Mesendoderm (in vitro differentiated cells): Measurements from ENCODE around the gene FYN.

Source experiments
- DNase-seq: peaks from one replicate; pipeline ENCODE4 v3.0.0; 2013
- H2AK5ac ChIP-seq: 2 replicates; pipeline ENCODE4 v1.6.1; 2013; ENCODE audit warnings: low read length, inconsistent platforms
- H2BK120ac ChIP-seq: 2 replicates; pipeline ENCODE4 v1.6.1; 2013; ENCODE audit warnings: low read depth, mild to moderate bottlenecking, low read length, moderate library complexity, mixed read lengths
- H2BK15ac ChIP-seq: replicated peaks from 2 replicates; pipeline ENCODE4 v1.6.1; 2013; ENCODE audit warnings: low read depth, mild to moderate bottlenecking, moderate library complexity
- H2BK5ac ChIP-seq: 2 replicates; pipeline ENCODE4 v1.6.1; 2013; ENCODE audit warnings: low read length, inconsistent platforms
- H3K18ac ChIP-seq: 2 replicates; pipeline ENCODE4 v1.6.1; 2013; ENCODE audit warnings: mild to moderate bottlenecking, low read length, mixed read lengths
- H3K23ac ChIP-seq: one replicate; pipeline ENCODE4 v1.6.1; 2013; ENCODE audit warnings: low read length
- H3K27ac ChIP-seq: 2 replicates; pipeline ENCODE4 v1.5.1; 2013; ENCODE audit warnings: low read depth, mild to moderate bottlenecking, inconsistent platforms, low read length, moderate library complexity
- H3K27me3 ChIP-seq: 2 replicates; pipeline ENCODE4 v1.6.1; 2013; ENCODE audit warnings: low read length, control low read depth, mild to moderate bottlenecking, inconsistent platforms; ENCODE audit not compliant: insufficient read depth, poor library complexity
- H3K36me3 ChIP-seq: 2 replicates; pipeline ENCODE4 v1.6.1; 2013; ENCODE audit warnings: low read length, inconsistent platforms; ENCODE audit not compliant: control insufficient read depth, insufficient read depth
- H3K4ac ChIP-seq: one replicate; pipeline ENCODE4 v1.6.1; 2013; ENCODE audit warnings: low read depth, mild to moderate bottlenecking, low read length, moderate library complexity
- H3K4me1 ChIP-seq: 2 replicates; pipeline ENCODE4 v1.6.1; 2013; ENCODE audit warnings: low read depth, low read length, inconsistent platforms; ENCODE audit not compliant: control insufficient read depth
- H3K4me2 ChIP-seq: 2 replicates; pipeline ENCODE4 v1.6.1; 2013; ENCODE audit warnings: low read length
- H3K4me3 ChIP-seq: 2 replicates; pipeline ENCODE4 v1.5.1; 2013; ENCODE audit warnings: mild to moderate bottlenecking, low read length
- H3K56ac ChIP-seq: one replicate; pipeline ENCODE4 v1.6.1; 2013; ENCODE audit warnings: low read length
- H3K79me1 ChIP-seq: 2 replicates; pipeline ENCODE4 v1.6.1; 2013; ENCODE audit warnings: low read length, inconsistent platforms
- H3K79me2 ChIP-seq: 2 replicates; pipeline ENCODE4 v1.6.1; 2013; ENCODE audit warnings: mild to moderate bottlenecking, low read length; ENCODE audit not compliant: control insufficient read depth, insufficient read depth
- H3K9ac ChIP-seq: 2 replicates; pipeline ENCODE4 v1.6.1; 2013; ENCODE audit warnings: low read length, inconsistent platforms
- H4K5ac ChIP-seq: one replicate; pipeline ENCODE4 v1.6.1; 2013; ENCODE audit warnings: low read length
- H4K8ac ChIP-seq: one replicate; pipeline ENCODE4 v1.6.1; 2013; ENCODE audit warnings: low read depth, mild to moderate bottlenecking, control low read depth, low read length, moderate library complexity
- whole genome bisulfite sequencing: extraction: QIAGEN DNeasy Blood & Tissue Kit; methylation state at CpG from one replicate; pipeline ENCODE4 v1.1.7; 2013; ENCODE audit warnings: low lambda C conversion rate, missing lambda C conversion rate; ENCODE audit not compliant: insufficient coverage; ENCODE audit errors: extremely low coverage; 5-methylcytosine and 5-hydroxymethylcytosine counted together

FYN gene

GRCh38 chr6:111734068-111735061, 138.9 kb downstream of the FYN start:
- no peak overlapping the region for H3K9ac ChIP-seq
- H2BK15ac ChIP-seq, result no peak overlapping the region
- no peak overlapping the region for H3K4me3 ChIP-seq
- H3K27me3 ChIP-seq, result no peaks in the 10 kb centered on the region
- H2AK5ac ChIP-seq, result no peak overlapping the region
- H2BK5ac ChIP-seq, result no peak overlapping the region
- DNase-seq, result no peak
- no peaks in the 10 kb centered on the region for H3K36me3 ChIP-seq
- H3K79me2 ChIP-seq, result no peaks in the 10 kb centered on the region
- no peak overlapping the region for H3K27ac ChIP-seq
- no peak overlapping the region for H2BK120ac ChIP-seq
- H3K4me2 ChIP-seq, result no peak overlapping the region
- WGBS, result no CpG with 5 or more reads among the region's 4 CpGs
- peaks cover 9% of the 10 kb centered on the region for H3K4me1 ChIP-seq
- no peak overlapping the region for H4K8ac ChIP-seq
- no peak overlapping the region for H3K18ac ChIP-seq
- peaks cover 2% of the 10 kb centered on the region for H3K79me1 ChIP-seq
- no peak overlapping the region for H3K23ac ChIP-seq
- H4K5ac ChIP-seq, result no peak overlapping the region
- no peak overlapping the region for H3K4ac ChIP-seq
- H3K56ac ChIP-seq, result no peak overlapping the region

DNA sequence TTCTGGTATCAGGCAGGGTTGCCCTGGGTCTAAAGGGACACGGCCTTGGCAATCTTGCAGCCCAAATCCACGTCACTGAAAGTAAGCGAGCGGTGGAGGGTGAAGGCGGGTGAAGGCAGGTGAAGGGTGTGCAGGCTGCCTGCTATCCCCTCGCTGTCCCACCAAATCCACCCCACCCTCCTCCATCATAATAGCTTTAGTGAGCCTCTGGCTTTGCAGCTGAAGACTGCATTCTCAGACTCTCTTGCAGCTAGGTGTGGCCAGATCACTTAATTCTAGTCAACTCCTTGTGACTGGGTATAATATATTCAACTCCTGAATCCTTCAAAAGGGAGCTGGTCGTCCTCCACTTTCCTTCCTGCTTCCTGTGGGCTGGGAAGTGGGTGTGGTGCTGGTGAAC, 140.9 kb downstream of the FYN start:
- H2BK5ac ChIP-seq, result no peak overlapping the region
- H3K36me3 ChIP-seq, result no peaks in the 10 kb centered on the region
- no peak overlapping the region for H3K18ac ChIP-seq
- H3K4me3 ChIP-seq, result no peak overlapping the region
- no peak overlapping the region for H3K27ac ChIP-seq
- H3K23ac ChIP-seq, result no peak overlapping the region
- H3K4me2 ChIP-seq, result no peak overlapping the region
- no peaks in the 10 kb centered on the region for H3K79me2 ChIP-seq
- H3K4me1 ChIP-seq, result peaks cover 9% of the 10 kb centered on the region
- no peak overlapping the region for H2BK120ac ChIP-seq
- H4K5ac ChIP-seq, result no peak overlapping the region
- no peak overlapping the region for H4K8ac ChIP-seq
- no peak overlapping the region for H3K56ac ChIP-seq
- DNase-seq, result no peak
- peaks cover 2% of the 10 kb centered on the region for H3K79me1 ChIP-seq
- WGBS, result no CpG with 5 or more reads among the region's 7 CpGs
- H3K27me3 ChIP-seq, result no peaks in the 10 kb centered on the region
- no peak overlapping the region for H2AK5ac ChIP-seq
- no peak overlapping the region for H3K9ac ChIP-seq
- no peak overlapping the region for H3K4ac ChIP-seq
- H2BK15ac ChIP-seq, result no peak overlapping the region

DNA sequence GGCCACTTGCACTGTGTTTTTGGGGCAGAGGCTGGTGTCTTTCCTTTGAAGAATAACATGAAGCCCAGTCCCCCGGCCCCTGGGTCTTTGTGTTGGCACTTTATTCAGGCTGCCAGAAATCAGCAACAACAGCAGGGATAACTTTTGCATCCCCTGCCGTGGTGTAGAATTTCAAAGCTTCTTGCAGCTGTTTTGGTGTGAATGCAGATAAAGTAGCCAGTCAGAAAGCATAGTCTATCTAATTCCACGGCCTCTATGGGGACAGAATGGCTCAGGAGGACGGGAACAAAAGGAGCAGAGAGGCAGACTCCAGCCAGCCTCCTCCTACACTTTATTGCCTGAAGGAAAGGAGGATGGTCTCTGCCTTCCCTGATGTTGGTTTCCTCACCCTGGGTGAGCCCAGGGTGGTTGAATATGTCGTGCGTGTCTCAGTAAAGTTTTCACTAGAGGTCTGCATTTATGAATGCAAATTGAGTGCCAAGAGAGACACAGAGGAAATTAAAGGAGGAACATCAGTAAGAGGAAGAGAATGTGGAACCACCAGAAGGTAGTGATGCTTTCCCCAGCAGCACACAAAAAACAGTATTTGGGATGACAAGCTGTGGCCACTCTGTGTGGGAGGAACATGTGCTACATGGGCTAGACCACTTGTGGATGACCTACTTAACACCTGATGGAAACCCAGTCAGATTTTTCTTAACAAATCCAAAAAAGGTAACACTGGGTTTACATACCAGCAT, 141.6 kb downstream of the FYN start:
- peak; percentile 80 for DNase-seq
- Histone ChIP-seq H3K4me1 (peaks cover 9% of the 10 kb centered on the region), H3K9ac (no peak overlapping the region), H3K4ac (no peak overlapping the region), H3K27me3 (no peaks in the 10 kb centered on the region), H2BK15ac (no peak overlapping the region), H4K5ac (no peak overlapping the region), H2BK120ac (no peak overlapping the region), H3K23ac (no peak overlapping the region), H3K4me3 (no peak overlapping the region), H3K27ac (peak overlapping the region; percentile 23), H3K36me3 (no peaks in the 10 kb centered on the region), H2BK5ac (no peak overlapping the region), H3K79me1 (peaks cover 2% of the 10 kb centered on the region), H4K8ac (no peak overlapping the region), H3K4me2 (no peak overlapping the region), H3K56ac (no peak overlapping the region), H3K18ac (peak overlapping the region; percentile 46), H2AK5ac (no peak overlapping the region), H3K79me2 (no peaks in the 10 kb centered on the region)
- no CpG with 5 or more reads among the region's 6 CpGs for WGBS

GRCh38 chr6:111730864-111731263, 142.4 kb downstream of the FYN start:
- no peak overlapping the region for H3K56ac ChIP-seq
- no peak overlapping the region for H2BK15ac ChIP-seq
- no CpG with 5 or more reads among the region's 11 CpGs for WGBS
- no peak overlapping the region for H3K4ac ChIP-seq
- no peaks in the 10 kb centered on the region for H3K36me3 ChIP-seq
- H2AK5ac ChIP-seq, result no peak overlapping the region
- H3K4me2 ChIP-seq, result no peak overlapping the region
- H3K79me1 ChIP-seq, result peaks cover 2% of the 10 kb centered on the region
- no peak overlapping the region for H3K9ac ChIP-seq
- no peaks in the 10 kb centered on the region for H3K27me3 ChIP-seq
- H4K8ac ChIP-seq, result no peak overlapping the region
- no peak overlapping the region for H2BK5ac ChIP-seq
- H3K4me1 ChIP-seq, result peaks cover 9% of the 10 kb centered on the region
- no peak overlapping the region for H4K5ac ChIP-seq
- no peak for DNase-seq
- no peak overlapping the region for H2BK120ac ChIP-seq
- no peak overlapping the region for H3K27ac ChIP-seq
- no peaks in the 10 kb centered on the region for H3K79me2 ChIP-seq
- no peak overlapping the region for H3K23ac ChIP-seq
- H3K4me3 ChIP-seq, result no peak overlapping the region
- H3K18ac ChIP-seq, result peak overlapping the region; percentile 46

DNA sequence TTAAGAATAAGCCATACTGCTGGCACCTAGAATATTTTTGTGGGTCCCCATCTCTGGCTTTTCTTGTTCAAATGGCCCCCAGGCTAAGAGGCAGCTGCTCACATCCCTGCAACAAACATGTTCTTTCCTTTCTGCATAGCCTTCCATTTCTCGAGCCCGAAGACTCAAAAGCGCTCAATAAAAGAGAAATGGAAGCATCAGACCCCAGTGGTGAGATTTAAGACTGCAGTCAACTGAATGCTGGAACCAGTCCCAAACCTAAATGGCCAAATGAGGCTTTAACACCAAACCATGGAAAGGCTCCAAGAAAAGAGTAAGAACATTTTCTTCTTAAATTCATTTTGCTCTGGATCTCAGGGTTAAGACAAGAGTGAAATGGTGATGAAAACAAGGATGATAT, 145.4 kb downstream of the FYN start:
- no peak overlapping the region for H3K9ac ChIP-seq
- no peak overlapping the region for H4K5ac ChIP-seq
- no peak overlapping the region for H2BK120ac ChIP-seq
- no peak overlapping the region for H2BK15ac ChIP-seq
- no CpG with 5 or more reads among the region's 3 CpGs for WGBS
- H3K18ac ChIP-seq, result no peak overlapping the region
- H2AK5ac ChIP-seq, result no peak overlapping the region
- no peak overlapping the region for H3K4me2 ChIP-seq
- no peak overlapping the region for H2BK5ac ChIP-seq
- peaks cover 6% of the 10 kb centered on the region for H3K79me1 ChIP-seq
- H3K4me1 ChIP-seq, result peaks cover 11% of the 10 kb centered on the region
- no peak overlapping the region for H3K56ac ChIP-seq
- no peak overlapping the region for H3K27ac ChIP-seq
- no peak overlapping the region for H3K23ac ChIP-seq
- no peaks in the 10 kb centered on the region for H3K36me3 ChIP-seq
- no peaks in the 10 kb centered on the region for H3K79me2 ChIP-seq
- no peak overlapping the region for H3K4ac ChIP-seq
- DNase-seq, result peak; percentile 49
- no peaks in the 10 kb centered on the region for H3K27me3 ChIP-seq
- no peak overlapping the region for H4K8ac ChIP-seq
- H3K4me3 ChIP-seq, result no peak overlapping the region
